GM23338 (cell line): ENCODE data around the gene SMARCA2.

Experiments
- CREB1 ChIP-seq: fragments of 250-450 bp; sonication (Bioruptor Pico); IDR thresholded peaks from 2 replicates; pipeline ENCODE4 v1.5.0; 2020; ENCODE audit warnings: low read depth, mild to moderate bottlenecking, moderate library complexity
- EZH2 ChIP-seq: fragments of 200-600 bp; sonication (generic); IDR thresholded peaks from one replicate; pipeline ENCODE4 v1.8.0; 2017; ENCODE audit warnings: antibody characterized with exemption, mild to moderate bottlenecking, low read depth; ENCODE audit not compliant: unreplicated experiment
- EZH2phosphoT487 ChIP-seq: fragments of 200-600 bp; sonication (generic); IDR thresholded peaks from one replicate; pipeline ENCODE4 v1.8.1; 2018; ENCODE audit warnings: antibody characterized with exemption; ENCODE audit not compliant: unreplicated experiment
- JUNB ChIP-seq: IDR thresholded peaks from one replicate; pipeline ENCODE4 v1.6.1; 2016; ENCODE audit warnings: antibody characterized with exemption; ENCODE audit not compliant: unreplicated experiment
- POLR2AphosphoS5 ChIP-seq: IDR thresholded peaks from 2 replicates; pipeline ENCODE4 v1.6.1; 2016; ENCODE audit warnings: antibody characterized with exemption, low read depth
- STAT1 ChIP-seq: IDR thresholded peaks from one replicate; pipeline ENCODE4 v1.6.1; 2016; ENCODE audit warnings: antibody characterized with exemption; ENCODE audit not compliant: unreplicated experiment
- TF ChIP-seq, protein P1 (sequence below), 2 experiments: fragments of 200-600 bp in 1 of 2; sonication (generic) in 1 of 2; conservative IDR thresholded peaks; 2 replicates each; pipeline versions ENCODE4 v1.5.1 to v1.6.1; 2016 to 2017; ENCODE audit warnings: antibody characterized with exemption in 2 of 2, low read depth in 2 of 2, mild to moderate bottlenecking in 2 of 2, moderate library complexity in 1 of 2
- TF ChIP-seq, protein P2 (sequence below): IDR thresholded peaks from one replicate; pipeline ENCODE4 v1.6.1; 2018; ENCODE audit warnings: antibody characterized with exemption; ENCODE audit not compliant: unreplicated experiment
- TF ChIP-seq, protein P3 (sequence below): fragments of 250-450 bp; sonication (Bioruptor Pico); IDR thresholded peaks from 2 replicates; pipeline ENCODE4 v1.5.0; 2020; ENCODE audit warnings: mild to moderate bottlenecking, moderate library complexity

DNA sequence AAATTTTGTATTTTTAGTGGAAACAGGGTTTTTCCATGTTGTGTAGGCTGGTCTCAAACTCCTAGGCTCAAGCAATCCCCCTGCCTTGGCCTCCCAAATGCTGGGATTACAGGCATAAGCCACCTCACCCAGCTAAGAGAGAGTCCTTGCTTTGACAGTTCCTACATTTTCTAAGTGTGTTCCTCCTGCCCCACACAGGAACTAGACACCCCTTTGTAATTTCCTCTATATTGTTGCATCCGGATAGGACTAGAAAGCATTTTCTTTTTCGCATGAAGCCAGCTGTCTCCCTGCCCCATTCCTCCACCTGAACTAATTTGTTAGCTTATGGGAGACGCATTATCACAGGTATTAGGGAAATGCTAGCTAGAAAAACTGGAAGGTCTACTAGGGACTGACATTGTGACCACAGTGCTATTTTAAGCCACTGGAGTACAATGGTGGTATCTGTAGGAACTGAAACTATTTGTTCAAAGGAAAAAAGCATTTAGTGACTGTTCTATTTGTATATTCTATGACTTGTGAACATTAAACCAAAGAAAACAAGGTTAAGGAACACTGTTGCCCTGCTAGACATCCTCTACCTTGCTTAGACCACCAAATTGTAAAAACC, 214.1 kb downstream of the SMARCA2 start:
- TF ChIP-seq, protein P1, sequence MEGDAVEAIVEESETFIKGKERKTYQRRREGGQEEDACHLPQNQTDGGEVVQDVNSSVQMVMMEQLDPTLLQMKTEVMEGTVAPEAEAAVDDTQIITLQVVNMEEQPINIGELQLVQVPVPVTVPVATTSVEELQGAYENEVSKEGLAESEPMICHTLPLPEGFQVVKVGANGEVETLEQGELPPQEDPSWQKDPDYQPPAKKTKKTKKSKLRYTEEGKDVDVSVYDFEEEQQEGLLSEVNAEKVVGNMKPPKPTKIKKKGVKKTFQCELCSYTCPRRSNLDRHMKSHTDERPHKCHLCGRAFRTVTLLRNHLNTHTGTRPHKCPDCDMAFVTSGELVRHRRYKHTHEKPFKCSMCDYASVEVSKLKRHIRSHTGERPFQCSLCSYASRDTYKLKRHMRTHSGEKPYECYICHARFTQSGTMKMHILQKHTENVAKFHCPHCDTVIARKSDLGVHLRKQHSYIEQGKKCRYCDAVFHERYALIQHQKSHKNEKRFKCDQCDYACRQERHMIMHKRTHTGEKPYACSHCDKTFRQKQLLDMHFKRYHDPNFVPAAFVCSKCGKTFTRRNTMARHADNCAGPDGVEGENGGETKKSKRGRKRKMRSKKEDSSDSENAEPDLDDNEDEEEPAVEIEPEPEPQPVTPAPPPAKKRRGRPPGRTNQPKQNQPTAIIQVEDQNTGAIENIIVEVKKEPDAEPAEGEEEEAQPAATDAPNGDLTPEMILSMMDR (conservative IDR thresholded peaks at IDR 0.05; ENCODE audit: low read depth in 2 of 2), result no peak
- TF ChIP-seq, protein P2, sequence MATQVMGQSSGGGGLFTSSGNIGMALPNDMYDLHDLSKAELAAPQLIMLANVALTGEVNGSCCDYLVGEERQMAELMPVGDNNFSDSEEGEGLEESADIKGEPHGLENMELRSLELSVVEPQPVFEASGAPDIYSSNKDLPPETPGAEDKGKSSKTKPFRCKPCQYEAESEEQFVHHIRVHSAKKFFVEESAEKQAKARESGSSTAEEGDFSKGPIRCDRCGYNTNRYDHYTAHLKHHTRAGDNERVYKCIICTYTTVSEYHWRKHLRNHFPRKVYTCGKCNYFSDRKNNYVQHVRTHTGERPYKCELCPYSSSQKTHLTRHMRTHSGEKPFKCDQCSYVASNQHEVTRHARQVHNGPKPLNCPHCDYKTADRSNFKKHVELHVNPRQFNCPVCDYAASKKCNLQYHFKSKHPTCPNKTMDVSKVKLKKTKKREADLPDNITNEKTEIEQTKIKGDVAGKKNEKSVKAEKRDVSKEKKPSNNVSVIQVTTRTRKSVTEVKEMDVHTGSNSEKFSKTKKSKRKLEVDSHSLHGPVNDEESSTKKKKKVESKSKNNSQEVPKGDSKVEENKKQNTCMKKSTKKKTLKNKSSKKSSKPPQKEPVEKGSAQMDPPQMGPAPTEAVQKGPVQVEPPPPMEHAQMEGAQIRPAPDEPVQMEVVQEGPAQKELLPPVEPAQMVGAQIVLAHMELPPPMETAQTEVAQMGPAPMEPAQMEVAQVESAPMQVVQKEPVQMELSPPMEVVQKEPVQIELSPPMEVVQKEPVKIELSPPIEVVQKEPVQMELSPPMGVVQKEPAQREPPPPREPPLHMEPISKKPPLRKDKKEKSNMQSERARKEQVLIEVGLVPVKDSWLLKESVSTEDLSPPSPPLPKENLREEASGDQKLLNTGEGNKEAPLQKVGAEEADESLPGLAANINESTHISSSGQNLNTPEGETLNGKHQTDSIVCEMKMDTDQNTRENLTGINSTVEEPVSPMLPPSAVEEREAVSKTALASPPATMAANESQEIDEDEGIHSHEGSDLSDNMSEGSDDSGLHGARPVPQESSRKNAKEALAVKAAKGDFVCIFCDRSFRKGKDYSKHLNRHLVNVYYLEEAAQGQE, result no peak
- TF ChIP-seq POLR2AphosphoS5, result no peak
- TF ChIP-seq EZH2, result no peak
- TF ChIP-seq STAT1, result no peak
- TF ChIP-seq EZH2phosphoT487, result no peak
- TF ChIP-seq, protein P3, sequence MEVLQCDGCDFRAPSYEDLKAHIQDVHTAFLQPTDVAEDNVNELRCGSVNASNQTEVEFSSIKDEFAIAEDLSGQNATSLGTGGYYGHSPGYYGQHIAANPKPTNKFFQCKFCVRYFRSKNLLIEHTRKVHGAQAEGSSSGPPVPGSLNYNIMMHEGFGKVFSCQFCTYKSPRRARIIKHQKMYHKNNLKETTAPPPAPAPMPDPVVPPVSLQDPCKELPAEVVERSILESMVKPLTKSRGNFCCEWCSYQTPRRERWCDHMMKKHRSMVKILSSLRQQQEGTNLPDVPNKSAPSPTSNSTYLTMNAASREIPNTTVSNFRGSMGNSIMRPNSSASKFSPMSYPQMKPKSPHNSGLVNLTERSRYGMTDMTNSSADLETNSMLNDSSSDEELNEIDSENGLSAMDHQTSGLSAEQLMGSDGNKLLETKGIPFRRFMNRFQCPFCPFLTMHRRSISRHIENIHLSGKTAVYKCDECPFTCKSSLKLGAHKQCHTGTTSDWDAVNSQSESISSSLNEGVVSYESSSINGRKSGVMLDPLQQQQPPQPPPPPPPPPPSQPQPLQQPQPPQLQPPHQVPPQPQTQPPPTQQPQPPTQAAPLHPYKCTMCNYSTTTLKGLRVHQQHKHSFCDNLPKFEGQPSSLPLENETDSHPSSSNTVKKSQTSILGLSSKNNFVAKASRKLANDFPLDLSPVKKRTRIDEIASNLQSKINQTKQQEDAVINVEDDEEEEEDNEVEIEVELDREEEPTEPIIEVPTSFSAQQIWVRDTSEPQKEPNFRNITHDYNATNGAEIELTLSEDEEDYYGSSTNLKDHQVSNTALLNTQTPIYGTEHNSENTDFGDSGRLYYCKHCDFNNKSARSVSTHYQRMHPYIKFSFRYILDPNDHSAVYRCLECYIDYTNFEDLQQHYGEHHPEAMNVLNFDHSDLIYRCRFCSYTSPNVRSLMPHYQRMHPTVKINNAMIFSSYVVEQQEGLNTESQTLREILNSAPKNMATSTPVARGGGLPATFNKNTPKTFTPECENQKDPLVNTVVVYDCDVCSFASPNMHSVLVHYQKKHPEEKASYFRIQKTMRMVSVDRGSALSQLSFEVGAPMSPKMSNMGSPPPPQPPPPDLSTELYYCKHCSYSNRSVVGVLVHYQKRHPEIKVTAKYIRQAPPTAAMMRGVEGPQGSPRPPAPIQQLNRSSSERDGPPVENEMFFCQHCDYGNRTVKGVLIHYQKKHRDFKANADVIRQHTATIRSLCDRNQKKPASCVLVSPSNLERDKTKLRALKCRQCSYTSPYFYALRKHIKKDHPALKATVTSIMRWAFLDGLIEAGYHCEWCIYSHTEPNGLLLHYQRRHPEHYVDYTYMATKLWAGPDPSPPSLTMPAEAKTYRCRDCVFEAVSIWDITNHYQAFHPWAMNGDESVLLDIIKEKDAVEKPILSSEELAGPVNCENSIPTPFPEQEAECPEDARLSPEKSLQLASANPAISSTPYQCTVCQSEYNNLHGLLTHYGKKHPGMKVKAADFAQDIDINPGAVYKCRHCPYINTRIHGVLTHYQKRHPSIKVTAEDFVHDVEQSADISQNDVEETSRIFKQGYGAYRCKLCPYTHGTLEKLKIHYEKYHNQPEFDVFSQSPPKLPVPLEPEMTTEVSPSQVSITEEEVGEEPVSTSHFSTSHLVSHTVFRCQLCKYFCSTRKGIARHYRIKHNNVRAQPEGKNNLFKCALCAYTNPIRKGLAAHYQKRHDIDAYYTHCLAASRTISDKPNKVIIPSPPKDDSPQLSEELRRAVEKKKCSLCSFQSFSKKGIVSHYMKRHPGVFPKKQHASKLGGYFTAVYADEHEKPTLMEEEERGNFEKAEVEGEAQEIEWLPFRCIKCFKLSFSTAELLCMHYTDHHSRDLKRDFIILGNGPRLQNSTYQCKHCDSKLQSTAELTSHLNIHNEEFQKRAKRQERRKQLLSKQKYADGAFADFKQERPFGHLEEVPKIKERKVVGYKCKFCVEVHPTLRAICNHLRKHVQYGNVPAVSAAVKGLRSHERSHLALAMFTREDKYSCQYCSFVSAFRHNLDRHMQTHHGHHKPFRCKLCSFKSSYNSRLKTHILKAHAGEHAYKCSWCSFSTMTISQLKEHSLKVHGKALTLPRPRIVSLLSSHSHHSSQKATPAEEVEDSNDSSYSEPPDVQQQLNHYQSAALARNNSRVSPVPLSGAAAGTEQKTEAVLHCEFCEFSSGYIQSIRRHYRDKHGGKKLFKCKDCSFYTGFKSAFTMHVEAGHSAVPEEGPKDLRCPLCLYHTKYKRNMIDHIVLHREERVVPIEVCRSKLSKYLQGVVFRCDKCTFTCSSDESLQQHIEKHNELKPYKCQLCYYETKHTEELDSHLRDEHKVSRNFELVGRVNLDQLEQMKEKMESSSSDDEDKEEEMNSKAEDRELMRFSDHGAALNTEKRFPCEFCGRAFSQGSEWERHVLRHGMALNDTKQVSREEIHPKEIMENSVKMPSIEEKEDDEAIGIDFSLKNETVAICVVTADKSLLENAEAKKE (CRISPR knock-in tag), result no peak
- TF ChIP-seq JUNB, result no peak
- no peak for TF ChIP-seq CREB1 (CRISPR knock-in tag)
